Measurements from ENCODE around the gene ZFPM1. TPM values are rescaled to one million over a fixed set of nuclear protein-coding genes. Genes with fewer than 3 reads are reported as not detected.

ZFPM1 gene
- total RNA-seq, 4 donors from 2014 or later: 0.40 to 1.4 (median 0.59) TPM

DNA sequence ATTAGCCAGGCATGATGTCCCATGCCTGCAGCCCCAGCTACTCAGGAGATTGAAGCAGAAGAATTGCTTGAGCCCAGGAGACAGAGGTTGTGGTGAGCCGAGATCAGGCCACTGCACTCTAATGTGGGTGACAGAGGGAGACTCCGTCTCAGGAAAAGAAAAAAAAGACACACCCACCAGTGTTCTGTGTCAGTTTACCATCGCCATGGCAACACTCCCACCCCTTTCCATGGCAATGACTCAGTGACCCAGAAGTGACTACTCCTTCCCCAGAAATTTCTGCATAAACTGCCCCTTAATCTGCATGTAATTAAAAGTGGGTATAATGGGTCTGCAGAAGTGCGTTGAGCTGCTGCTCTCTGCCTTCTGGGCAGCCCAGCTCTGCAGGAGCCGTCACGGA is 113.1 kb downstream of the ZFPM1 start:
- no peaks in the 10 kb centered on the region for H3K36me3 ChIP-seq
- TF ChIP-seq POLR2A (IDR thresholded peaks at IDR 0.05) (no peak), EP300 (IDR thresholded peaks at IDR 0.05) (no peak), CTCF (IDR thresholded peaks at IDR 0.05) (no peak), POLR2AphosphoS5 (IDR thresholded peaks at IDR 0.05) (no peak)
- WGBS, 2 donors (ENCODE audit: low coverage in 1 of 2): 54 to 59% methylated on average over 3 to 4 of the region's 6 CpGs
- no peak for ATAC-seq
- H3K4me1 ChIP-seq: peaks cover 0 to 24% (median 12%) of the 10 kb centered on the region in 3 donors
- no peaks in the 10 kb centered on the region for H3K9me3 ChIP-seq
- no peaks in the 10 kb centered on the region for H3K27me3 ChIP-seq
- H3K27ac ChIP-seq: no peak overlapping the region
- no peak overlapping the region for H3K4me3 ChIP-seq

- H3K36me3 ChIP-seq: peaks cover 0 to 19% of the 10 kb centered on the region in 2 donors
- TF ChIP-seq POLR2A (IDR thresholded peaks at IDR 0.05): no peak
- TF ChIP-seq POLR2AphosphoS5 (IDR thresholded peaks at IDR 0.05): no peak
- TF ChIP-seq EP300 (IDR thresholded peaks at IDR 0.05): no peak
- no peak for TF ChIP-seq CTCF (IDR thresholded peaks at IDR 0.05)
- H3K9me3 ChIP-seq: no peaks in the 10 kb centered on the region
- peak overlapping the region in 3 of 4 donors; percentile 87 to 92 (median 90) for H3K27ac ChIP-seq
- no peak for ATAC-seq
- no peaks in the 10 kb centered on the region for H3K27me3 ChIP-seq
- H3K4me1 ChIP-seq: peaks cover 2 to 34% (median 20%) of the 10 kb centered on the region in 3 donors
- peak overlapping the region; percentile 54 to 95 for H3K4me3 ChIP-seq
- WGBS, 2 donors (ENCODE audit: low coverage in 1 of 2): 73 to 74% methylated on average over 8 to 9 of the region's 18 CpGs
Observed at GRCh38 chr16:88568710-88569613, 115.9 kb downstream of the ZFPM1 start.

GRCh38 chr16:88569614-88569984 is 116.5 kb downstream of the ZFPM1 start:
- no peaks in the 10 kb centered on the region for H3K27me3 ChIP-seq
- TF ChIP-seq EP300 (IDR thresholded peaks at IDR 0.05): no peak
- TF ChIP-seq CTCF (IDR thresholded peaks at IDR 0.05): no peak
- TF ChIP-seq POLR2A (IDR thresholded peaks at IDR 0.05): no peak
- TF ChIP-seq POLR2AphosphoS5 (IDR thresholded peaks at IDR 0.05): no peak
- ATAC-seq: peak; percentile 45
- peaks cover 2 to 34% (median 20%) of the 10 kb centered on the region in 3 donors for H3K4me1 ChIP-seq
- H3K36me3 ChIP-seq: peaks cover 0 to 23% of the 10 kb centered on the region in 2 donors
- WGBS, 2 donors (ENCODE audit: low coverage in 1 of 2): 0% methylated on average over 16 of the region's 28 CpGs; no CpG with 5 or more reads in 1 of the 2 donors
- no peaks in the 10 kb centered on the region for H3K9me3 ChIP-seq
- peak overlapping the region; percentile 35 to 92 (median 88) for H3K27ac ChIP-seq
- H3K4me3 ChIP-seq: peak overlapping the region; percentile 54 to 95

GRCh38 chr16:88569985-88570690 is 117.1 kb downstream of the ZFPM1 start, which contains the start of gene ZC3H18:
Gene ZC3H18, plus strand, starts transcription at chr16:88570403. Its CDS starts 6,721 bp downstream, at chr16:88577124.
- Histone ChIP-seq H3K36me3 (peaks cover 0 to 23% of the 10 kb centered on the region in 2 donors), H3K27me3 (no peaks in the 10 kb centered on the region), H3K4me3 (peak within 1 kb of the TSS; percentile 58 to 95), H3K4me1 (peaks cover 2 to 34% (median 20%) of the 10 kb centered on the region in 3 donors), H3K9me3 (no peaks in the 10 kb centered on the region), H3K27ac (peak within 1 kb of the TSS; percentile 35 to 92 (median 88))
- WGBS, 2 donors (ENCODE audit: low coverage in 1 of 2): 0% methylated on average over 6 of the region's 90 CpGs; no CpG with 5 or more reads in 1 of the 2 donors
- peak; percentile 99 for ATAC-seq
- TF ChIP-seq EP300 (IDR thresholded peaks at IDR 0.05) (no peak), POLR2AphosphoS5 (IDR thresholded peaks at IDR 0.05) (peak; percentile 83), POLR2A (IDR thresholded peaks at IDR 0.05) (peak; percentile 43 to 72)

DNA sequence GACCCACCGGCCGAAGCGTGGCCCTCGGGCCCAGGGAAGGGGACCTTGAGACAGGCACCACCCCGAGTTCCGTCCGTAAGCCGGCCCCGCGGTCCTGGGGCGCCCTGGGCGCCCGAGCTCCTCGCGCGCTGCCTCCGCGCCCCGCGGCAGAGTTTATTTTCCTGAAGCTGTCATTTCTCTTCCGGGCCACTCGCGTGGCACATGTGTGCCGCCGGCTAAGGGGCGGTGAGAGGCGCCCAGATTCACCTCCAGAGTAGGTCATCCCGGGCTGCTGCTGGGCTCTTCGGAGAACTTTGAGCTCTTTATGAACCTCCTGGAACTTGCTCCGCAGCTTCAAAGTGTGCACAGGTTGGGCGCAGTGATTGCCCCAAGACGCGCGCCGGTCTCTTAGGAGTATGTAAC is 117.6 kb downstream of the ZFPM1 start:
- no peak for TF ChIP-seq CTCF (IDR thresholded peaks at IDR 0.05)
- TF ChIP-seq POLR2A (IDR thresholded peaks at IDR 0.05): no peak
- TF ChIP-seq POLR2AphosphoS5 (IDR thresholded peaks at IDR 0.05): no peak
- TF ChIP-seq EP300 (IDR thresholded peaks at IDR 0.05): no peak
- H3K9me3 ChIP-seq: no peaks in the 10 kb centered on the region
- peak overlapping the region; percentile 26 to 92 (median 88) for H3K27ac ChIP-seq
- H3K27me3 ChIP-seq: no peaks in the 10 kb centered on the region
- WGBS, 2 donors (ENCODE audit: low coverage in 1 of 2): 0% methylated on average over 6 of the region's 35 CpGs; no CpG with 5 or more reads in 1 of the 2 donors
- peaks cover 2 to 34% (median 20%) of the 10 kb centered on the region in 3 donors for H3K4me1 ChIP-seq
- H3K4me3 ChIP-seq: peak overlapping the region; percentile 58 to 95
- peaks cover 0 to 29% of the 10 kb centered on the region in 2 donors for H3K36me3 ChIP-seq
- no peak for ATAC-seq
